Measurements from ENCODE around the gene SPDYE18.
"Not testable (repeated sequence)": the region's sequence is repeated elsewhere in the genome, so short reads cannot be mapped to it uniquely, and the experiment has no call there.

DNA sequence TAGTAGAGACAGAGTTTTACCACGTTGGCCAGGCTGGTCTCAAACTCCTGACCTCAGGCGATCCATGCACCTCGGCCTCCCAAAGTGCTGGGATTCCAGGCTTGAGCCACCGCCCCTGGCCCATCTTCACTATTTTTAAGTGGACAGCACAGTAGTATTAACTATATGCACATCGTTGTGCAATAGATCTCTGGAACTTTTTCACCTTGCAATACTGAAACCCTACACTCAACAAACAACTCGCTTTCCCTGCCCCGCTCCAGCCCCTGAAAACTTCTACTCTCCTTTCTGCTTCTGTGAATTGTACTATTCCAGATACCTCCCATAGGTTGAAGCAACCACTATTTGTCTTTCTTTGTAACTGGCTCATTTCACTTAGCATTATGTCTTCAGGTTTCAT lies 3.5 kb upstream of the SPDYE18 start:
- TF ChIP-seq E2F1 (CRISPR knock-in tag; IDR thresholded peaks at IDR 0.05); ATF3 (CRISPR knock-in tag; conservative IDR thresholded peaks at IDR 0.05); ERG (CRISPR knock-in tag; IDR thresholded peaks at IDR 0.05); JUN (CRISPR knock-in tag; IDR thresholded peaks at IDR 0.05); FOXK1 (CRISPR knock-in tag; IDR thresholded peaks at IDR 0.05): not testable (repeated sequence)
- TF ChIP-seq, protein P1, sequence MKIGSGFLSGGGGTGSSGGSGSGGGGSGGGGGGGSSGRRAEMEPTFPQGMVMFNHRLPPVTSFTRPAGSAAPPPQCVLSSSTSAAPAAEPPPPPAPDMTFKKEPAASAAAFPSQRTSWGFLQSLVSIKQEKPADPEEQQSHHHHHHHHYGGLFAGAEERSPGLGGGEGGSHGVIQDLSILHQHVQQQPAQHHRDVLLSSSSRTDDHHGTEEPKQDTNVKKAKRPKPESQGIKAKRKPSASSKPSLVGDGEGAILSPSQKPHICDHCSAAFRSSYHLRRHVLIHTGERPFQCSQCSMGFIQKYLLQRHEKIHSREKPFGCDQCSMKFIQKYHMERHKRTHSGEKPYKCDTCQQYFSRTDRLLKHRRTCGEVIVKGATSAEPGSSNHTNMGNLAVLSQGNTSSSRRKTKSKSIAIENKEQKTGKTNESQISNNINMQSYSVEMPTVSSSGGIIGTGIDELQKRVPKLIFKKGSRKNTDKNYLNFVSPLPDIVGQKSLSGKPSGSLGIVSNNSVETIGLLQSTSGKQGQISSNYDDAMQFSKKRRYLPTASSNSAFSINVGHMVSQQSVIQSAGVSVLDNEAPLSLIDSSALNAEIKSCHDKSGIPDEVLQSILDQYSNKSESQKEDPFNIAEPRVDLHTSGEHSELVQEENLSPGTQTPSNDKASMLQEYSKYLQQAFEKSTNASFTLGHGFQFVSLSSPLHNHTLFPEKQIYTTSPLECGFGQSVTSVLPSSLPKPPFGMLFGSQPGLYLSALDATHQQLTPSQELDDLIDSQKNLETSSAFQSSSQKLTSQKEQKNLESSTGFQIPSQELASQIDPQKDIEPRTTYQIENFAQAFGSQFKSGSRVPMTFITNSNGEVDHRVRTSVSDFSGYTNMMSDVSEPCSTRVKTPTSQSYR (CRISPR knock-in tag; IDR thresholded peaks at IDR 0.05) = not testable (repeated sequence)
- TF ChIP-seq, protein P2, sequence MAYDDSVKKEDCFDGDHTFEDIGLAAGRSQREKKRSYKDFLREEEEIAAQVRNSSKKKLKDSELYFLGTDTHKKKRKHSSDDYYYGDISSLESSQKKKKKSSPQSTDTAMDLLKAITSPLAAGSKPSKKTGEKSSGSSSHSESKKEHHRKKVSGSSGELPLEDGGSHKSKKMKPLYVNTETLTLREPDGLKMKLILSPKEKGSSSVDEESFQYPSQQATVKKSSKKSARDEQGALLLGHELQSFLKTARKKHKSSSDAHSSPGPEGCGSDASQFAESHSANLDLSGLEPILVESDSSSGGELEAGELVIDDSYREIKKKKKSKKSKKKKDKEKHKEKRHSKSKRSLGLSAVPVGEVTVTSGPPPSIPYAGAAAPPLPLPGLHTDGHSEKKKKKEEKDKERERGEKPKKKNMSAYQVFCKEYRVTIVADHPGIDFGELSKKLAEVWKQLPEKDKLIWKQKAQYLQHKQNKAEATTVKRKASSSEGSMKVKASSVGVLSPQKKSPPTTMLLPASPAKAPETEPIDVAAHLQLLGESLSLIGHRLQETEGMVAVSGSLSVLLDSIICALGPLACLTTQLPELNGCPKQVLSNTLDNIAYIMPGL (CRISPR knock-in tag; IDR thresholded peaks at IDR 0.05) = not testable (repeated sequence)

Measured in WTC11 (cell line).